Measurements from ENCODE around the gene ASRGL1. TPM values are rescaled to one million over a fixed set of nuclear protein-coding genes. Genes with fewer than 3 reads are reported as not detected.

Gene ASRGL1
- total RNA-seq, 4 donors from 2014 or later, result 10.9 to 133 (median 30.0) TPM

GRCh38 chr11:62344210-62344609 lies 7.0 kb downstream of the ASRGL1 start:
- Histone ChIP-seq H3K4me1 (no peaks in the 10 kb centered on the region), H3K27ac (no peak overlapping the region), H3K27me3 (no peaks in the 10 kb centered on the region), H3K9me3 (no peaks in the 10 kb centered on the region), H3K36me3 (no peaks in the 10 kb centered on the region), H3K4me3 (no peak overlapping the region)
- TF ChIP-seq POLR2A (IDR thresholded peaks at IDR 0.05) (no peak), CTCF (IDR thresholded peaks at IDR 0.05) (no peak)
- intact Hi-C loops (cut with DNase I; ENCODE audit: low total_unique reads), result no loop called here
- DNase-seq, result no peak

- Histone ChIP-seq H3K36me3 (no peaks in the 10 kb centered on the region), H3K27me3 (no peaks in the 10 kb centered on the region), H3K27ac (no peak overlapping the region), H3K9me3 (no peaks in the 10 kb centered on the region), H3K4me3 (no peak overlapping the region), H3K4me1 (no peaks in the 10 kb centered on the region)
- no peak for TF ChIP-seq POLR2A (IDR thresholded peaks at IDR 0.05)
- TF ChIP-seq CTCF (IDR thresholded peaks at IDR 0.05), result no peak
- no peak for DNase-seq
- intact Hi-C loops (cut with DNase I; ENCODE audit: low total_unique reads), result no loop called here
These were observed 8.6 kb downstream of the ASRGL1 start for GRCh38 chr11:62345861-62346260.

GRCh38 chr11:62352355-62353336 lies 15.4 kb downstream of the ASRGL1 start:
- TF ChIP-seq POLR2A (IDR thresholded peaks at IDR 0.05) (no peak), CTCF (IDR thresholded peaks at IDR 0.05) (no peak)
- H3K4me3 ChIP-seq, result no peak overlapping the region
- intact Hi-C loops (cut with DNase I; ENCODE audit: low total_unique reads), result no loop called here
- no peaks in the 10 kb centered on the region for H3K4me1 ChIP-seq
- H3K9me3 ChIP-seq, result no peaks in the 10 kb centered on the region
- H3K27me3 ChIP-seq, result no peaks in the 10 kb centered on the region
- no peaks in the 10 kb centered on the region for H3K36me3 ChIP-seq
- DNase-seq, result no peak
- H3K27ac ChIP-seq, result no peak overlapping the region

- H3K4me1 ChIP-seq, result no peaks in the 10 kb centered on the region
- no peak for DNase-seq
- intact Hi-C loops (cut with DNase I; ENCODE audit: low total_unique reads), result no loop called here
- H3K27me3 ChIP-seq, result no peaks in the 10 kb centered on the region
- H3K36me3 ChIP-seq, result no peaks in the 10 kb centered on the region
- no peak overlapping the region for H3K27ac ChIP-seq
- H3K4me3 ChIP-seq, result no peak overlapping the region
- H3K9me3 ChIP-seq, result no peaks in the 10 kb centered on the region
- no peak for TF ChIP-seq POLR2A (IDR thresholded peaks at IDR 0.05)
- no peak for TF ChIP-seq CTCF (IDR thresholded peaks at IDR 0.05)
These were observed 16.6 kb downstream of the ASRGL1 start for GRCh38 chr11:62353841-62354240.

- TF ChIP-seq CTCF (IDR thresholded peaks at IDR 0.05) (no peak), POLR2A (IDR thresholded peaks at IDR 0.05) (no peak)
- intact Hi-C loops (cut with DNase I; ENCODE audit: low total_unique reads), result no loop called here
- no peaks in the 10 kb centered on the region for H3K9me3 ChIP-seq
- no peaks in the 10 kb centered on the region for H3K27me3 ChIP-seq
- DNase-seq, result no peak
- no peak overlapping the region for H3K27ac ChIP-seq
- no peaks in the 10 kb centered on the region for H3K36me3 ChIP-seq
- no peak overlapping the region for H3K4me3 ChIP-seq
- no peaks in the 10 kb centered on the region for H3K4me1 ChIP-seq
These were observed 21.0 kb downstream of the ASRGL1 start for GRCh38 chr11:62358273-62358672.

Data from uterus (tissue), 4 donors.